ENCODE data around the gene CCDC91.

DNA sequence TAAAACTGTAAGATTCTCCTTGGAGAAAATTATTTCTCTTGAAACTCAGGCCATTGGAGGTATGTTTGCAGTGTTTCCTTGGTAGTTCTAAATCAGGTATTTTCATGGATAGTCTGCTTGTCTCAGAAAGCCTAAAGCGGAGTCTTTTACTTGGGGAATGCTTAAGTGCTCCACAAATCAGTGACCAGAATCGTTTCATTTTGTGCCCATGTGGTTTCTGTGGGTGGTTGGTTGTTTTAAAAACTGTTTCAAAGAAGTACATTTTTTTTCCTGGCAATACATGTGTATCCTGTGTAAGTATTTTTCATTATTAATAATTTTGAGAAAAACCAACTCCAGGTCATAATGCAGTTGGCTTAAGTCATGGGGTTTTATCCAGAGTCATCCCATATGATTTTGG lies 33.6 kb downstream of the CCDC91 start:
- TF ChIP-seq, protein P1, sequence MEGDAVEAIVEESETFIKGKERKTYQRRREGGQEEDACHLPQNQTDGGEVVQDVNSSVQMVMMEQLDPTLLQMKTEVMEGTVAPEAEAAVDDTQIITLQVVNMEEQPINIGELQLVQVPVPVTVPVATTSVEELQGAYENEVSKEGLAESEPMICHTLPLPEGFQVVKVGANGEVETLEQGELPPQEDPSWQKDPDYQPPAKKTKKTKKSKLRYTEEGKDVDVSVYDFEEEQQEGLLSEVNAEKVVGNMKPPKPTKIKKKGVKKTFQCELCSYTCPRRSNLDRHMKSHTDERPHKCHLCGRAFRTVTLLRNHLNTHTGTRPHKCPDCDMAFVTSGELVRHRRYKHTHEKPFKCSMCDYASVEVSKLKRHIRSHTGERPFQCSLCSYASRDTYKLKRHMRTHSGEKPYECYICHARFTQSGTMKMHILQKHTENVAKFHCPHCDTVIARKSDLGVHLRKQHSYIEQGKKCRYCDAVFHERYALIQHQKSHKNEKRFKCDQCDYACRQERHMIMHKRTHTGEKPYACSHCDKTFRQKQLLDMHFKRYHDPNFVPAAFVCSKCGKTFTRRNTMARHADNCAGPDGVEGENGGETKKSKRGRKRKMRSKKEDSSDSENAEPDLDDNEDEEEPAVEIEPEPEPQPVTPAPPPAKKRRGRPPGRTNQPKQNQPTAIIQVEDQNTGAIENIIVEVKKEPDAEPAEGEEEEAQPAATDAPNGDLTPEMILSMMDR (IDR thresholded peaks at IDR 0.05; ENCODE audit: low read depth, low read length): no peak
- no peak for TF ChIP-seq EZH2phosphoT487 (IDR thresholded peaks at IDR 0.05; ENCODE audit: low read depth)
